NCI-H526 (cell line): ENCODE results near the gene CDH23.
"Not testable (repeated sequence)": the region's sequence is repeated elsewhere in the genome, so short reads cannot be mapped to it uniquely, and the experiment has no call there.

Experiments used
- DNase-seq, 2 experiments: peaks; one replicate each; lab custom pipeline; 2025; lab: John Stamatoyannopoulos, UW

The CDH23 gene

GRCh38 chr10:71396711-71397295 lies at the start of gene CDH23:
Gene CDH23, plus strand, starts transcription at chr10:71396920. Its CDS starts 42,912 bp downstream, at chr10:71439832.
- DNase-seq = peak in 1 of 2 experiments; percentile 71

- no peak for DNase-seq
Observed at GRCh38 chr10:71347587-71348395, 48.9 kb upstream of the CDH23 start.

- DNase-seq = no peak
Observed at GRCh38 chr10:71348850-71349249, 47.9 kb upstream of the CDH23 start.

- no peak for DNase-seq
Observed at GRCh38 chr10:71349406-71349805, 47.3 kb upstream of the CDH23 start.

GRCh38 chr10:71351087-71351486 lies 45.6 kb upstream of the CDH23 start:
- DNase-seq = no peak

- no peak for DNase-seq
Observed at GRCh38 chr10:71351628-71352319, 44.9 kb upstream of the CDH23 start.

- peak; percentile 69 to 86 for DNase-seq
Observed at GRCh38 chr10:71353639-71354038, 43.1 kb upstream of the CDH23 start.

- no peak for DNase-seq
Observed at GRCh38 chr10:71354776-71355175, 41.9 kb upstream of the CDH23 start.

- DNase-seq = no peak
Observed at GRCh38 chr10:71355886-71356285, 40.8 kb upstream of the CDH23 start.

- no peak for DNase-seq
Observed at GRCh38 chr10:71357792-71358265, 38.9 kb upstream of the CDH23 start.

GRCh38 chr10:71358277-71358676 lies 38.4 kb upstream of the CDH23 start:
- no peak for DNase-seq

- not testable (repeated sequence) for DNase-seq
Observed at GRCh38 chr10:71358906-71359305, 37.8 kb upstream of the CDH23 start.

GRCh38 chr10:71359364-71360046 lies 37.2 kb upstream of the CDH23 start:
- DNase-seq = no peak

GRCh38 chr10:71360735-71361134 lies 36.0 kb upstream of the CDH23 start:
- no peak for DNase-seq

- DNase-seq = no peak
Observed at GRCh38 chr10:71361581-71361980, 35.1 kb upstream of the CDH23 start.

GRCh38 chr10:71362141-71362540 lies 34.6 kb upstream of the CDH23 start:
- DNase-seq = no peak

GRCh38 chr10:71363936-71364335 lies 32.8 kb upstream of the CDH23 start:
- DNase-seq = no peak

- DNase-seq = no peak
Observed at GRCh38 chr10:71365366-71365765, 31.4 kb upstream of the CDH23 start.

GRCh38 chr10:71366690-71367089 lies 30.0 kb upstream of the CDH23 start:
- no peak for DNase-seq

- DNase-seq = no peak
Observed at GRCh38 chr10:71367271-71367670, 29.4 kb upstream of the CDH23 start.

GRCh38 chr10:71368176-71368575 lies 28.5 kb upstream of the CDH23 start:
- no peak for DNase-seq

- DNase-seq = no peak
Observed at GRCh38 chr10:71368643-71369042, 28.1 kb upstream of the CDH23 start.
